ENCODE data around the gene LYSET. TPM values are rescaled to one million over a fixed set of nuclear protein-coding genes. Genes with fewer than 3 reads are reported as not detected.

LYSET gene
- total and polyA plus RNA-seq, 9 of the 15 experiments (the other 6 are each of a cell fraction or from before 2014, with no cell fraction given), result 7.6 to 36.6 (median 15.9) TPM

- TF ChIP-seq, protein P1, sequence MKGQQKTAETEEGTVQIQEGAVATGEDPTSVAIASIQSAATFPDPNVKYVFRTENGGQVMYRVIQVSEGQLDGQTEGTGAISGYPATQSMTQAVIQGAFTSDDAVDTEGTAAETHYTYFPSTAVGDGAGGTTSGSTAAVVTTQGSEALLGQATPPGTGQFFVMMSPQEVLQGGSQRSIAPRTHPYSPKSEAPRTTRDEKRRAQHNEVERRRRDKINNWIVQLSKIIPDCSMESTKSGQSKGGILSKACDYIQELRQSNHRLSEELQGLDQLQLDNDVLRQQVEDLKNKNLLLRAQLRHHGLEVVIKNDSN (CRISPR knock-in tag; IDR thresholded peaks at IDR 0.05), result peak; percentile 58; the same call in 1 of the 2 replicates
- TF ChIP-seq BCL6 (CRISPR knock-in tag; IDR thresholded peaks at IDR 0.05) (no peak), TEAD4 (IDR thresholded peaks at IDR 0.05; ENCODE audit: low read length) (0 out of 2 replicates have a peak, but pooled peaks have one; percentile 11), TEAD4 (CRISPR knock-in tag; IDR thresholded peaks at IDR 0.05; ENCODE audit: borderline replicate concordance) (no peak), L3MBTL2 (IDR thresholded peaks at IDR 0.05) (peak; percentile 34; the same call in 1 of the 2 replicates), CREB1 (IDR thresholded peaks at IDR 0.05) (peak; percentile 48; the same call in 1 of the 2 replicates), CREB1 (CRISPR knock-in tag; IDR thresholded peaks at IDR 0.05) (peak; percentile 44; the same call in 1 of the 2 replicates), RBM25 (IDR thresholded peaks at IDR 0.05; ENCODE audit: low read depth, low read length, severe bottlenecking) (no peak), HMBOX1 (IDR thresholded peaks at IDR 0.05) (peak; percentile 12; the same call in 1 of the 2 replicates), BDP1 (IDR thresholded peaks at IDR 0.05; ENCODE audit: insufficient read depth, insufficient read length) (no peak), DEAF1 (CRISPR knock-in tag; IDR thresholded peaks at IDR 0.05) (no peak), KHSRP (IDR thresholded peaks at IDR 0.05) (no peak), USF2 (CRISPR knock-in tag; IDR thresholded peaks at IDR 0.05) (peak; percentile 54), ARID3B (CRISPR knock-in tag; IDR thresholded peaks at IDR 0.05; ENCODE audit: borderline replicate concordance) (no peak), SIN3A (IDR thresholded peaks at IDR 0.05; ENCODE audit: borderline replicate concordance in 2 of 2, control insufficient read depth in 1 of 2, low read depth in 2 of 2, low read length in 2 of 2) (peak in 1 of 2 experiments; percentile 63; a peak in 1 of 4 replicates), LCOR (CRISPR knock-in tag; IDR thresholded peaks at IDR 0.05) (0 out of 2 replicates have a peak, but pooled peaks have one; percentile 26), GATAD2A (IDR thresholded peaks at IDR 0.05) (0 out of 2 replicates have a peak, but pooled peaks have one; percentile 29)
- TF ChIP-seq, protein P2, sequence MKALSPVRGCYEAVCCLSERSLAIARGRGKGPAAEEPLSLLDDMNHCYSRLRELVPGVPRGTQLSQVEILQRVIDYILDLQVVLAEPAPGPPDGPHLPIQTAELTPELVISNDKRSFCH (CRISPR knock-in tag; IDR thresholded peaks at IDR 0.05), result no peak
- TF ChIP-seq, protein P2 (tag; IDR thresholded peaks at IDR 0.05), result no peak
These were observed 11.1 kb upstream of the LYSET start (continued) for GRCh38 chr14:93173943-93174395.

Data from K562 (cell line).